PFSK-1 (cell line): ENCODE data around the gene CUBN.

Experiments
- FOXP2 ChIP-seq: optimal IDR thresholded peaks from 2 replicates; pipeline ENCODE3; 2011; ENCODE audit warnings: borderline replicate concordance, control low read depth, inconsistent platforms; ENCODE audit not compliant: insufficient read depth; ENCODE audit errors: extremely low read length, extremely low read depth
- POLR2AphosphoS5 ChIP-seq: IDR thresholded peaks from 2 replicates; pipeline ENCODE4 v1.6.1; 2012; ENCODE audit warnings: low read depth, mild to moderate bottlenecking, control low read depth, low read length, moderate library complexity
- SIN3A ChIP-seq: IDR thresholded peaks from 2 replicates; pipeline ENCODE4 v1.6.1; 2012; ENCODE audit warnings: mild to moderate bottlenecking, low read length, moderate library complexity, borderline replicate concordance; ENCODE audit not compliant: insufficient read depth
- TAF1 ChIP-seq: IDR thresholded peaks from 2 replicates; pipeline ENCODE4 v1.6.1; 2012; ENCODE audit warnings: low read length, control low read depth, borderline replicate concordance; ENCODE audit not compliant: insufficient read depth
- TF ChIP-seq, protein P1 (sequence below), 2 experiments: IDR thresholded peaks; 2 replicates each; pipeline versions ENCODE4 v1.6.1 to v1.8.0; 2011 to 2012; ENCODE audit warnings: low read depth in 2 of 2, low read length in 2 of 2, control low read depth in 1 of 2, inconsistent platforms in 1 of 2, mild to moderate bottlenecking in 1 of 2, moderate library complexity in 1 of 2; ENCODE audit not compliant: insufficient read depth in 1 of 2

Gene CUBN

DNA sequence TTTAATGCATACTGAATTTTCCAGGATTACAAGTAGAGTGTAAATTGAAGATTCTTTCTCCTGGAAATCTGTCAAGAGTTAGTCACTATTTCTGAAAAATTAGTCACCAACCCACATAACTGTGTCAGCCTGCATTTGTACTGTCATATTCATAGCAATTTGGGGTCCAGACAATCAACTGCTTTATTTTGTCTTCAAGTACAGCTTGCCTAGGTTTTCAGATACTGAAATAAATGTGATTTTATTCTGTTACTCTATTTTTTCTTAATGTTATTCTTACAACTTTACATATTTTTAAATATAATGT lies 55.1 kb downstream of the CUBN start:
- TF ChIP-seq, protein P1, sequence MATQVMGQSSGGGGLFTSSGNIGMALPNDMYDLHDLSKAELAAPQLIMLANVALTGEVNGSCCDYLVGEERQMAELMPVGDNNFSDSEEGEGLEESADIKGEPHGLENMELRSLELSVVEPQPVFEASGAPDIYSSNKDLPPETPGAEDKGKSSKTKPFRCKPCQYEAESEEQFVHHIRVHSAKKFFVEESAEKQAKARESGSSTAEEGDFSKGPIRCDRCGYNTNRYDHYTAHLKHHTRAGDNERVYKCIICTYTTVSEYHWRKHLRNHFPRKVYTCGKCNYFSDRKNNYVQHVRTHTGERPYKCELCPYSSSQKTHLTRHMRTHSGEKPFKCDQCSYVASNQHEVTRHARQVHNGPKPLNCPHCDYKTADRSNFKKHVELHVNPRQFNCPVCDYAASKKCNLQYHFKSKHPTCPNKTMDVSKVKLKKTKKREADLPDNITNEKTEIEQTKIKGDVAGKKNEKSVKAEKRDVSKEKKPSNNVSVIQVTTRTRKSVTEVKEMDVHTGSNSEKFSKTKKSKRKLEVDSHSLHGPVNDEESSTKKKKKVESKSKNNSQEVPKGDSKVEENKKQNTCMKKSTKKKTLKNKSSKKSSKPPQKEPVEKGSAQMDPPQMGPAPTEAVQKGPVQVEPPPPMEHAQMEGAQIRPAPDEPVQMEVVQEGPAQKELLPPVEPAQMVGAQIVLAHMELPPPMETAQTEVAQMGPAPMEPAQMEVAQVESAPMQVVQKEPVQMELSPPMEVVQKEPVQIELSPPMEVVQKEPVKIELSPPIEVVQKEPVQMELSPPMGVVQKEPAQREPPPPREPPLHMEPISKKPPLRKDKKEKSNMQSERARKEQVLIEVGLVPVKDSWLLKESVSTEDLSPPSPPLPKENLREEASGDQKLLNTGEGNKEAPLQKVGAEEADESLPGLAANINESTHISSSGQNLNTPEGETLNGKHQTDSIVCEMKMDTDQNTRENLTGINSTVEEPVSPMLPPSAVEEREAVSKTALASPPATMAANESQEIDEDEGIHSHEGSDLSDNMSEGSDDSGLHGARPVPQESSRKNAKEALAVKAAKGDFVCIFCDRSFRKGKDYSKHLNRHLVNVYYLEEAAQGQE (IDR thresholded peaks at IDR 0.05; ENCODE audit: insufficient read depth in 1 of 2, low read depth in 2 of 2, low read length in 2 of 2) = no peak
- TF ChIP-seq POLR2AphosphoS5 (no peak), FOXP2 (no peak), SIN3A (no peak), TAF1 (no peak)

DNA sequence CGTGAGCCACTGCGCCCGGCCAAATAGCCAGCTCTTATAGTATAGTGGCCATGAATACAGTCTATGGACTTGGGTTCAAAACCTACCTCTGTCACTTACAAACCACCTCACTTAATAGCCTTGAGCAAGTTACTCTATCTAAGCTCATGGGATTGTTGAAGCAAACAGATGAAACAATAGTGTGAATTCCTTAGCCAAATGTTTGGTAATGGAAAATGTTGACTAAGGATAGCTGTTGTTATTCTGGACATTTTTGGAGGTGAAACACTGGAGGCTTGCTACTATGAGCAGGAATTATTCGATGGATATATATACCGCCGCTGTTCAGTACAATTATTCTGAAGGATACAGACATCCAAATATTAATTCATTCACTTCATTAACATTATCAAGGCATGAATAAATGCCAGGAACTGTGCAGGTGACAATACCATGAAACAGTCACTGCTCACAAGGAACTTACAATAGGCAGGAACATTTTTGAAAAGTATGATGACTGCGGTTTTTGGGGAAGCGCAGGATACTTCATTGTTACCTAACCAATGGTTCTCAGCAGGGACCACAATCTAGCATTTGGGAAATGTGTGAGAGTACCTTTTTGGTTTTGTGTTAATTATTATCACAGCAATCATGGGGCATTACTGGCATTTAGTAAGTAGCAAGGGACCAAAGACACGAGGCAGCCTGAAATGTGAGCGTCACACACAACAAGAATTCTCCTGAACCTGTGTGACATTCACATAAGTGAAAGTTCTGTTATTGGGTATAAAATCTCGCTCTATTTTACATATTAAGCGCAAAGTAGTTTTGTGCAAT lies 55.7 kb downstream of the CUBN start:
- TF ChIP-seq SIN3A (no peak), TAF1 (no peak), FOXP2 (no peak), POLR2AphosphoS5 (no peak)
- TF ChIP-seq, protein P1 (IDR thresholded peaks at IDR 0.05; ENCODE audit: insufficient read depth in 1 of 2, low read depth in 2 of 2, low read length in 2 of 2) = no peak

DNA sequence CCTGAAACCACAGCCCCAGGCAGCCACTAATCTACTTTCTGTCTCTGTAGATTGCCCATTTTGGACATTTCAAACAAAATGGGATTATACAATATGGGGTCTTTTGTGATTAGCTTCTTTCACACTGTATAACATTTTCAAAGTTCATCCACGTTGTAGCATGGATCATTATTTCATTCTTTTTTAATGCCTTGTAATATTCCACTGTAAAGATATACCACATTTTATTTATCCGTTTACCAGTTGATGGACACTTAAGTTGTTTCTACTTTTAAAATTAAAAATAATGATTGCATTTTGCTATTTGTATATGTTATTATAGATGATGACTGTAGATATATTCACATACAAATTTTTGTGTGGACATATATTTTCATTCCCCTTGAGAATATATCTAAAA lies 60.7 kb downstream of the CUBN start:
- no peak for TF ChIP-seq TAF1

DNA sequence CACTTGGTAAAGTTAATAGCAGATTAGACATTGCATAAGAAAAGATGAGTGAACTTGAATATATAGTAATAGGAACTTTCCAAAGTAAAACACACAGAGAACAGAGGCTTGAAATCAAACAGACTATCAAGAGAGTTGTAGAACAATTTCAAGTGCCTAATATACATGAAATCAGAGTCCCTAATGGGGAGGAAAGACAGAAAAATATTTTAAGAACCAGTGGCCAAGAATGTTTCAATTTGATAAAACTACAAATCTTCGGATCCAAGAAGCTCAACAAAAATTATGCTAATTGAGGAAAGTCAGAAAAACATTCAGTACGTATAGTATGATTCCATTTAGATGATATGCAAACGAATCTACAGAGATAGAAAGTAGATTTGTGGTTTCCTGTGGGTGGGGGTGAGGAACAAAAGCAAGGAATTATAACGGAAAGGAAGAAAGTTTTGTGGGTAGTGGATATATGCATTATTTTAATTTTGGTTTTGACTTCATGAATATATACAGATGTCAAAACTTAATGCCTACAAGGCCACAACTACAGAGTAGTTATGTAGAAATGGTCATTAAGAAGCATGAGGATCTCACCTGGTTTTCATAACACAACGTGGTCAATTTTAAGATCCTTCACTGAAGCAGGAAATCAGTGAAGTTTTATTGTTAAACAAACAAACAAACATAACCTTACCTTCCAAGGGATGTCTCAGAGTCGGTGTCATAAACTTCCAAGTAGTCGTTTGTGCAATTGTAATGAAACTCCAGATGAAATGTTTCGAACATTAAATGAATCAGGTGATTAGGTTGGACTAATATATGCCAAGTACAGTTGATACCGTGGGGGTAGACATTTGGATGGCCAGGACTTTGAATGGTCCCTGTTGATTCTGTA lies 62.0 kb downstream of the CUBN start:
- TF ChIP-seq POLR2AphosphoS5 = no peak
- TF ChIP-seq, protein P1 (IDR thresholded peaks at IDR 0.05; ENCODE audit: insufficient read depth in 1 of 2, low read depth in 2 of 2, low read length in 2 of 2) = no peak
- no peak for TF ChIP-seq FOXP2
- TF ChIP-seq TAF1 = no peak
- no peak for TF ChIP-seq SIN3A

DNA sequence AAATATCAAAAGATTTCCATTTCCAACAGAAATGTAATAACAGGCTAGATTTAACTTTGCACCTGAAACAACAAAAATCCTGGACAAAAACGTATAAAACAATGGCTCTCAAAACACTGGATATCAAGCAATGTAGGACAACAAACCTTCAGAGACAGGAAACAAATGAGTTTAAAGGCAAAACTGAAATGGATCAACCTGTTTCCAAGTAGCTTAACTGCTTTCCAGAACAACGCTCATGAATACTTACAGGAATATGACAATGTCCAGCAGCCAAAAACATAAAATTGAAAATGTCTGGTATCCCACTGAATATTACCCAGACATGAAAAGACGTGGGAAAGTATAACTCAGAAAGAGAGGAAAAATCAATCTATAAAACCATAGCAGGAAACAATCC lies 62.8 kb downstream of the CUBN start:
- TF ChIP-seq POLR2AphosphoS5 (no peak), TAF1 (no peak), FOXP2 (no peak), SIN3A (no peak)
- TF ChIP-seq, protein P1 (IDR thresholded peaks at IDR 0.05; ENCODE audit: insufficient read depth in 1 of 2, low read depth in 2 of 2, low read length in 2 of 2) = no peak
